Measurements from ENCODE around the gene WDR64.

DNA sequence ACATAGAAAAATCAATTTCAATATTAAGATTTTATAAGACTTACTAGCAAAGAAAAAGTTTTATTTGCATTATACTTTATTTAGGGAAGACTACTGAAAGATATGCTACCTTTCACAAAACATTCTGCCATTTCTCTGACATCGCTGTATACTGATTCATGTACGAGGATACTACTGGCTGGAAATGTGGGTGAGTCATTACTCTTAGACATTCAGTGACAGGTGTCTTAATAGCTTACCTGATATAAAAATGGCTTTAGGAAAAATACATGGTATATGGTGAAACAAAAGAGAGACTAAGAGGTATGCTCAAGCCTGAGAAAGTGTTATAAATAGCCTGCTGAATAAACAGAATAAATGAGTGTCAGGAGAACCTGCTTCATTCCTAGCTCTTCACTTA, 122.9 kb downstream of the WDR64 start:
- TF ChIP-seq, protein P1, sequence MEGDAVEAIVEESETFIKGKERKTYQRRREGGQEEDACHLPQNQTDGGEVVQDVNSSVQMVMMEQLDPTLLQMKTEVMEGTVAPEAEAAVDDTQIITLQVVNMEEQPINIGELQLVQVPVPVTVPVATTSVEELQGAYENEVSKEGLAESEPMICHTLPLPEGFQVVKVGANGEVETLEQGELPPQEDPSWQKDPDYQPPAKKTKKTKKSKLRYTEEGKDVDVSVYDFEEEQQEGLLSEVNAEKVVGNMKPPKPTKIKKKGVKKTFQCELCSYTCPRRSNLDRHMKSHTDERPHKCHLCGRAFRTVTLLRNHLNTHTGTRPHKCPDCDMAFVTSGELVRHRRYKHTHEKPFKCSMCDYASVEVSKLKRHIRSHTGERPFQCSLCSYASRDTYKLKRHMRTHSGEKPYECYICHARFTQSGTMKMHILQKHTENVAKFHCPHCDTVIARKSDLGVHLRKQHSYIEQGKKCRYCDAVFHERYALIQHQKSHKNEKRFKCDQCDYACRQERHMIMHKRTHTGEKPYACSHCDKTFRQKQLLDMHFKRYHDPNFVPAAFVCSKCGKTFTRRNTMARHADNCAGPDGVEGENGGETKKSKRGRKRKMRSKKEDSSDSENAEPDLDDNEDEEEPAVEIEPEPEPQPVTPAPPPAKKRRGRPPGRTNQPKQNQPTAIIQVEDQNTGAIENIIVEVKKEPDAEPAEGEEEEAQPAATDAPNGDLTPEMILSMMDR (IDR thresholded peaks at IDR 0.05; ENCODE audit: borderline replicate concordance, extremely low read depth, low read length, poor library complexity, severe bottlenecking): no peak
- TF ChIP-seq EZH2 (IDR thresholded peaks at IDR 0.05; ENCODE audit: borderline replicate concordance, low read depth, low read length, severe bottlenecking): no peak
